ENCODE measurements around the gene AMOTL2.

DNA sequence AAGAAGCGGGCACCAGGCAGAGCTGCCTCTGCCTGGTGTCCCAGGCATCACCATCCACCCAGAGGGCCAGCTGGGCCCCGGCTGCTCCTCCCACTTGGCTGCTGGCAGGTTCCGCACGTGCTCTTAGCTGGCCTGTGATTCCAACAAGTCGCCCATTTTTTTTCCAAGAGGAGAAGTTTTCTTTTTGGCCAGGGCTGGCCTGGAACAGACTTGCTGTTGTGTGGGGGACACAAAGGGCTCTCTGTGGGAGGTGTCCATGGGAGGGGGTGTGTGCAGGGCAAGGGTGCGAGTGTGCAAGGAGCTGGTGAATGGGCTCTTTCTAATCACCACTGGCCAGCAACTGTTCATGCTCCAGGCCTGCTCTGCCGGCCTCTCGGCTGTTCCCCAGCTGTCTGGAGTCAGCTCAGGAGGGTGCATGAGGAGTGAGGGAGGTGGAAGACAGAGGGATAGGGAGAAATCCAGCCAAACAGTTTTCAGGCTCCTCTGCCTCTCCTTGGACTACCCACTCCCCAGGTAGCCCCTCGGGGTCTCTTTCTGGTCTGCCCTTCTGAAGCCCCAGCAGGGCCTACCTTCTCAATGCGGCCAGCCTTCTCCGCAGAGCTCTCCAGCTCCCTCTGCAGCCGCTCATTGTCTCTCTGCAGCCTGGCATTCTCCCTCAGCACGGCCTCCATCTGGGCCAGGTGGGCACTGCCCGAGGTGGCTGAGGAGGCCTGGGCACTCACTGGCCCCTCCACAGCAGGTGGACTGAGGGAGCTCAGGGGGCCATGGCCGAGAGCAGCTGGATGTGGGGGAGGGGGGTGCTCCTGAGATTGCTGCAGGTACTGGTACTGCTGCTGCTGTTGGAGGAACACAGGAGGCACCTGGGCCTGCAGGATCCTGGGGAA lies 7.1 kb downstream of the AMOTL2 start:
- TF ChIP-seq CTCF (IDR thresholded peaks at IDR 0.05) (no peak), POLR2A (IDR thresholded peaks at IDR 0.05) (no peak)
